Endothelial cell of umbilical vein (primary cell): ENCODE results near the gene IRF8.
"Not testable (repeated sequence)": the region's sequence is repeated elsewhere in the genome, so short reads cannot be mapped to it uniquely, and the experiment has no call there.

ENCODE experiments used
- EZH2 ChIP-seq: IDR thresholded peaks from 2 replicates; pipeline ENCODE4 v1.6.1; 2012; ENCODE audit warnings: borderline replicate concordance, low read depth, mild to moderate bottlenecking, moderate library complexity, low read length, inconsistent platforms; ENCODE audit not compliant: severe bottlenecking
- JUN ChIP-seq: IDR thresholded peaks from 2 replicates; pipeline ENCODE4 v1.6.1; 2011; ENCODE audit warnings: borderline replicate concordance, low read depth; ENCODE audit not compliant: insufficient read length, insufficient read depth
- POLR2A ChIP-seq: IDR thresholded peaks from 2 replicates; pipeline ENCODE4 v1.6.1; 2012; ENCODE audit warnings: low read depth, mild to moderate bottlenecking, control low read depth, low read length
- TF ChIP-seq, protein P1 (sequence below), 2 donors: IDR thresholded peaks; 1 replicate in 1 of 2; 2 replicates in 1 of 2; pipeline ENCODE4 v1.5.1; 2011; ENCODE audit warnings: low read length in 2 of 2, mild to moderate bottlenecking in 2 of 2, moderate library complexity in 2 of 2, control low read depth in 1 of 2, inconsistent platforms in 1 of 2, low read depth in 1 of 2; ENCODE audit not compliant: insufficient read depth in 1 of 2; ENCODE audit errors: extremely low read depth in 1 of 2

DNA sequence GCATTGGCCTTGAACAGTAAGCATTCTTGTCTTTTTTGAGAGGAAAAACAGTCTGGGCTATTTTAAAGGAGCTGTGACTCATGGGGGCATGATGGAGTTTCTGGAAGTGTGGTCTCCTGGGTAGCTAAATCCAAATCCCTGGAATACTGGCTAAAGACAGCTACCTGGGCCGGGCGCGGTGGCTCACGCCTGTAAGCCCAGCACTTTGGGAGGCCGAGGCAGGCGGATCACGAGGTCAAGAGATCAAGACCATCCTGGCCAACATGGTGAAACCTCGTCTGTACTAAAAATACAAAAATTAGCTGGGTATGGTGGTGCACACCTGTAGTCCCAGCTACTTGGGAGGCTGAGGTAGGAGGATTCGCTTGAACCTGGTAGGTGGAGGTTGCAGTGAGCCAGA is 8.3 kb downstream of the IRF8 start:
- TF ChIP-seq, protein P1, sequence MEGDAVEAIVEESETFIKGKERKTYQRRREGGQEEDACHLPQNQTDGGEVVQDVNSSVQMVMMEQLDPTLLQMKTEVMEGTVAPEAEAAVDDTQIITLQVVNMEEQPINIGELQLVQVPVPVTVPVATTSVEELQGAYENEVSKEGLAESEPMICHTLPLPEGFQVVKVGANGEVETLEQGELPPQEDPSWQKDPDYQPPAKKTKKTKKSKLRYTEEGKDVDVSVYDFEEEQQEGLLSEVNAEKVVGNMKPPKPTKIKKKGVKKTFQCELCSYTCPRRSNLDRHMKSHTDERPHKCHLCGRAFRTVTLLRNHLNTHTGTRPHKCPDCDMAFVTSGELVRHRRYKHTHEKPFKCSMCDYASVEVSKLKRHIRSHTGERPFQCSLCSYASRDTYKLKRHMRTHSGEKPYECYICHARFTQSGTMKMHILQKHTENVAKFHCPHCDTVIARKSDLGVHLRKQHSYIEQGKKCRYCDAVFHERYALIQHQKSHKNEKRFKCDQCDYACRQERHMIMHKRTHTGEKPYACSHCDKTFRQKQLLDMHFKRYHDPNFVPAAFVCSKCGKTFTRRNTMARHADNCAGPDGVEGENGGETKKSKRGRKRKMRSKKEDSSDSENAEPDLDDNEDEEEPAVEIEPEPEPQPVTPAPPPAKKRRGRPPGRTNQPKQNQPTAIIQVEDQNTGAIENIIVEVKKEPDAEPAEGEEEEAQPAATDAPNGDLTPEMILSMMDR (IDR thresholded peaks at IDR 0.05; ENCODE audit: extremely low read depth in 1 of 2, insufficient read depth in 1 of 2, low read depth in 1 of 2, low read length in 2 of 2): not testable (repeated sequence)
- not testable (repeated sequence) for TF ChIP-seq EZH2, POLR2A, JUN
